IMR-90 (cell line): ENCODE data around the gene C16orf87. TPM values are rescaled to one million over a fixed set of nuclear protein-coding genes. Genes with fewer than 3 reads are reported as not detected.

Experiments
- ATAC-seq: fragments of 200-7000 bp; cut with Tn5 transposase; 2 replicates; pipeline ENCODE4 v1.9.1; 2020; ENCODE audit warnings: low read depth, mild to moderate bottlenecking, moderate library complexity
- BruUV-seq: library from RNA; stranded (reverse); fragments of 400-500 nt; replicated peaks from 2 replicates; lab custom pipeline; 2021; lab: Mats Ljungman, UMichigan
- CTCF ChIA-PET: fragments of 300-600 bp; formaldehyde crosslinking; extraction: SDS; loops from one replicate; lab custom pipeline; 2021; ENCODE audit warnings: antibody characterized with exemption; lab: Yijun Ruan, JAX
- POLR2A ChIA-PET: fragments of 300-600 bp; sonication (Branson Sonifier 250); formaldehyde crosslinking; loops from one replicate; lab custom pipeline; 2022; ENCODE audit warnings: antibody characterized with exemption; ENCODE audit not compliant: unreplicated experiment; lab: Charles Lee
- DNase-seq: peaks from one replicate; pipeline ENCODE4 v3.0.0; 2013
- H2AFZ ChIP-seq: replicated peaks from 2 replicates; pipeline ENCODE3; 2013; ENCODE audit warnings: low read length, mild to moderate bottlenecking; ENCODE audit not compliant: poor library complexity
- H2AK5ac ChIP-seq: 2 replicates; pipeline ENCODE4 v1.6.1; 2013; ENCODE audit warnings: low read depth, low read length, inconsistent platforms
- H2AK9ac ChIP-seq: replicated peaks from 2 replicates; pipeline ENCODE3; 2013; ENCODE audit warnings: mild to moderate bottlenecking, low read depth, low read length, moderate library complexity; ENCODE audit not compliant: poor library complexity
- H2BK120ac ChIP-seq: 2 replicates; pipeline ENCODE4 v1.6.1; 2013; ENCODE audit warnings: low read depth, low read length, inconsistent platforms
- H2BK15ac ChIP-seq: 3 replicates; pipeline ENCODE4 v1.6.1; 2013; ENCODE audit warnings: low read depth, low read length, inconsistent platforms
- H2BK20ac ChIP-seq: 2 replicates; pipeline ENCODE4 v1.6.1; 2013; ENCODE audit warnings: low read depth, mild to moderate bottlenecking, inconsistent platforms, low read length, moderate library complexity
- H2BK5ac ChIP-seq: 2 replicates; pipeline ENCODE4 v1.6.1; 2013; ENCODE audit warnings: mild to moderate bottlenecking, low read depth, low read length, inconsistent platforms; ENCODE audit not compliant: poor library complexity, severe bottlenecking
- H3K14ac ChIP-seq: replicated peaks from 2 replicates; pipeline ENCODE4 v1.6.1; 2013; ENCODE audit warnings: low read depth, low read length, inconsistent platforms
- H3K18ac ChIP-seq: 2 replicates; pipeline ENCODE4 v1.6.1; 2013; ENCODE audit warnings: low read depth, low read length, control low read depth
- H3K23ac ChIP-seq: 2 replicates; pipeline ENCODE4 v1.6.1; 2013; ENCODE audit warnings: low read depth, low read length, inconsistent platforms
- H3K27ac ChIP-seq: 2 replicates; pipeline ENCODE4 v1.5.1; 2013; ENCODE audit warnings: mild to moderate bottlenecking, control low read depth, low read length; ENCODE audit not compliant: insufficient read depth
- H3K27me3 ChIP-seq: 2 replicates; pipeline ENCODE4 v1.6.1; 2013; ENCODE audit warnings: low read length; ENCODE audit not compliant: control insufficient read depth, insufficient read depth
- H3K36me3 ChIP-seq: 2 replicates; pipeline ENCODE4 v1.6.1; 2013; ENCODE audit warnings: low read length, mixed read lengths; ENCODE audit not compliant: control insufficient read depth, insufficient read depth
- H3K4ac ChIP-seq: 2 replicates; pipeline ENCODE4 v1.6.1; 2013; ENCODE audit warnings: low read depth, low read length, inconsistent platforms
- H3K4me1 ChIP-seq: 2 replicates; pipeline ENCODE4 v1.6.1; 2013; ENCODE audit warnings: low read length, mixed read lengths; ENCODE audit not compliant: control insufficient read depth, insufficient read depth
- H3K4me2 ChIP-seq: 2 replicates; pipeline ENCODE4 v1.6.1; 2013; ENCODE audit warnings: low read depth, mild to moderate bottlenecking, control low read depth, low read length, moderate library complexity
- H3K4me3 ChIP-seq: 2 replicates; pipeline ENCODE4 v1.5.1; 2013; ENCODE audit warnings: low read depth, mild to moderate bottlenecking, control low read depth, low read length, moderate library complexity; ENCODE audit not compliant: insufficient read depth
- H3K56ac ChIP-seq: 2 replicates; pipeline ENCODE4 v1.6.1; 2013; ENCODE audit warnings: low read length, inconsistent platforms; ENCODE audit not compliant: insufficient read depth; ENCODE audit errors: extremely low read depth
- H3K79me1 ChIP-seq, 2 experiments: 2 replicates each; pipeline ENCODE4 v1.6.1; 2013; ENCODE audit warnings: low read length in 2 of 2, inconsistent platforms in 1 of 2, low read depth in 1 of 2
- H3K9ac ChIP-seq: 2 replicates; pipeline ENCODE4 v1.6.1; 2013; ENCODE audit warnings: low read depth, low read length, control low read depth
- H3K9me1 ChIP-seq: 2 replicates; pipeline ENCODE4 v1.6.1; 2013; ENCODE audit warnings: low read length, inconsistent platforms; ENCODE audit not compliant: insufficient read depth
- H3K9me3 ChIP-seq: 2 replicates; pipeline ENCODE4 v1.6.1; 2013; ENCODE audit warnings: low read length; ENCODE audit not compliant: control insufficient read depth, insufficient read depth
- H4K20me1 ChIP-seq: 2 replicates; pipeline ENCODE4 v1.6.1; 2013; ENCODE audit warnings: low read length, inconsistent platforms; ENCODE audit not compliant: insufficient read depth
- H4K5ac ChIP-seq: 2 replicates; pipeline ENCODE4 v1.6.1; 2013; ENCODE audit warnings: mild to moderate bottlenecking, low read depth, low read length, control low read depth
- H4K8ac ChIP-seq, 2 experiments: 2 replicates each; pipeline ENCODE4 v1.6.1; 2013; ENCODE audit warnings: low read depth in 2 of 2, low read length in 2 of 2, control low read depth in 1 of 2, inconsistent platforms in 1 of 2
- H4K91ac ChIP-seq: 2 replicates; pipeline ENCODE4 v1.6.1; 2013; ENCODE audit warnings: low read depth, low read length, inconsistent platforms; ENCODE audit not compliant: insufficient read depth
- BHLHE40 ChIP-seq: fragments of 150-350 bp; IDR thresholded peaks from 2 replicates; pipeline ENCODE4 v1.6.1; 2016; ENCODE audit warnings: mild to moderate bottlenecking, low read depth, low read length
- CEBPB ChIP-seq: IDR thresholded peaks from 2 replicates; pipeline ENCODE4 v1.6.1; 2012; ENCODE audit warnings: low read depth, low read length, improper control_type of control experiment
- CHD1 ChIP-seq: IDR thresholded peaks from 2 replicates; pipeline ENCODE4 v1.6.1; 2012; ENCODE audit warnings: low read depth, low read length, improper control_type of control experiment
- MAFK ChIP-seq: IDR thresholded peaks from 2 replicates; pipeline ENCODE4 v1.6.1; 2012; ENCODE audit warnings: low read depth, low read length, improper control_type of control experiment
- POLR2A ChIP-seq: IDR thresholded peaks from 2 replicates; pipeline ENCODE4 v1.6.1; 2012; ENCODE audit warnings: mild to moderate bottlenecking, low read depth, low read length
- RCOR1 ChIP-seq: IDR thresholded peaks from 2 replicates; pipeline ENCODE4 v1.6.1; 2012; ENCODE audit warnings: mild to moderate bottlenecking, low read length, improper control_type of control experiment; ENCODE audit not compliant: insufficient replicate concordance
- WGBS, 2 experiments: methylation state at CpG; one replicate each; pipeline versions ENCODE4 v1.1.5 to v1.1.7; 2013; ENCODE audit warnings: missing lambda C conversion rate in 2 of 2; ENCODE audit not compliant: insufficient read length in 1 of 2; ENCODE audit errors: extremely low coverage in 2 of 2; 5-methylcytosine and 5-hydroxymethylcytosine counted together
- dilution Hi-C: fragments of 300-500 bp; cut with HindIII; formaldehyde crosslinking; loops from one replicate; pipeline ENCODE4 v1.14.3; 2018; ENCODE audit warnings: low sequenced_read_pairs; ENCODE audit not compliant: unreplicated experiment
- in situ Hi-C: fragments of 300-500 bp; cut with MboI; formaldehyde crosslinking; loops from 3 replicates; pipeline ENCODE4 v1.14.3; 2019; ENCODE audit warnings: low sequenced_read_pairs, inconsistent platforms, mixed read lengths
- intact Hi-C: fragments of 100-400 bp; cut with micrococcal nuclease; formaldehyde crosslinking; loops from 2 replicates; pipeline ENCODE4 v1.10.0; 2022
- polyA plus RNA-seq, 3 experiments: library from polyadenylated mRNA; depleted of rRNA; stranded (reverse); fragments of >200 nt; gene quantifications; 2 replicates each; pipeline ENCODE4 v1.2.3, GENCODE V29; 2012; ENCODE audit warnings: low replicate concordance in 1 of 3
- total RNA-seq: library from RNA; depleted of rRNA; stranded (reverse); fragments of >200 nt; gene quantifications from 2 replicates; pipeline ENCODE4 v1.2.3, GENCODE V29; 2012
- TF ChIP-seq, protein P1 (sequence below): fragments of 150-350 bp; IDR thresholded peaks from 2 replicates; pipeline ENCODE4 v1.6.1; 2016; ENCODE audit warnings: low read depth, mild to moderate bottlenecking, low read length, moderate library complexity, borderline replicate concordance

The C16orf87 gene
- total and polyA plus RNA-seq, 2 of the 4 experiments (the other 2 are of a cell fraction) = 6.3 to 8.1 TPM

DNA sequence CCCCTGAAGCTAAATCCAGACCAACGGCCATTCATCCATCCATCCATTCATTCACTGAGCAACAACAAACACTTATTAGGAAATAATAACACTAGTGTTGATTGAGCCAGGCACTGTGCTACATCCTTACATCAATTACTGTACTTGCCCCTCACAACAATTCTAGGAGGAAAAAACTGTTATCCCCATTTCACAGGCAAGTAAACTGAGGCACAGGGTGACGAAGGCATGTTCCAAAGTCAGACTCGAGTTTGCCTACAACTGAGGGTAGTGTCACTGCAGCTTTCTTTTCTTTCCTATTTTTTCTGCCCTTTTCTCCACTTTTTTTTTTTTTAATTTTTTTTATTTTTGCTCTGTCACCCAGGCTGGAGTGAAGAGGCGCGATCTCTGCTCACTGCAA is 71.7 kb downstream of the C16orf87 start:
- Histone ChIP-seq H4K91ac (no peak overlapping the region), H3K56ac (no peak overlapping the region), H2AK9ac (no peak overlapping the region), H3K9ac (no peak overlapping the region), H3K79me1 (no peaks in the 10 kb centered on the region), H3K27me3 (peaks cover 5% of the 10 kb centered on the region; the same call in 1 of the 2 replicates), H2BK5ac (no peak overlapping the region), H4K5ac (no peak overlapping the region), H3K4me1 (peaks cover 12% of the 10 kb centered on the region; the same call in 1 of the 2 replicates), H4K20me1 (no peaks in the 10 kb centered on the region), H2AK5ac (no peak overlapping the region), H3K4me2 (no peak overlapping the region), H3K27ac (no peak overlapping the region), H2AFZ (no peak overlapping the region), H3K9me3 (no peaks in the 10 kb centered on the region), H3K23ac (no peak overlapping the region), H3K4me3 (no peak overlapping the region), H2BK20ac (no peak overlapping the region), H3K14ac (no peak overlapping the region), H2BK15ac (no peak overlapping the region), H3K18ac (no peak overlapping the region), H3K36me3 (no peaks in the 10 kb centered on the region), H3K4ac (no peak overlapping the region), H3K9me1 (peaks cover 3% of the 10 kb centered on the region; the same call in 1 of the 2 replicates), H4K8ac (no peak overlapping the region), H2BK120ac (no peak overlapping the region)
- TF ChIP-seq CHD1 (no peak), RCOR1 (no peak), MAFK (no peak), BHLHE40 (no peak), POLR2A (no peak), CEBPB (no peak)
- TF ChIP-seq, protein P1, sequence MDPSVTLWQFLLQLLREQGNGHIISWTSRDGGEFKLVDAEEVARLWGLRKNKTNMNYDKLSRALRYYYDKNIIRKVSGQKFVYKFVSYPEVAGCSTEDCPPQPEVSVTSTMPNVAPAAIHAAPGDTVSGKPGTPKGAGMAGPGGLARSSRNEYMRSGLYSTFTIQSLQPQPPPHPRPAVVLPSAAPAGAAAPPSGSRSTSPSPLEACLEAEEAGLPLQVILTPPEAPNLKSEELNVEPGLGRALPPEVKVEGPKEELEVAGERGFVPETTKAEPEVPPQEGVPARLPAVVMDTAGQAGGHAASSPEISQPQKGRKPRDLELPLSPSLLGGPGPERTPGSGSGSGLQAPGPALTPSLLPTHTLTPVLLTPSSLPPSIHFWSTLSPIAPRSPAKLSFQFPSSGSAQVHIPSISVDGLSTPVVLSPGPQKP = no peak
- in situ Hi-C loops = no loop called here
- no peak for DNase-seq
- 80% methylated on average over 1 of the region's 5 CpGs; no CpG with 5 or more reads in 1 of the 2 experiments for WGBS, 2 experiments
- intact Hi-C loops = no loop called here
- BruUV-seq = no TSS peak
- CTCF ChIA-PET = interaction anchor here (0.6 kb wide), 1 partner anchor 18 kb away, joined by 3 read pairs; no protein-coding TSS in a partner anchor
- ATAC-seq = no peak
- POLR2A ChIA-PET = no interaction called here
- dilution Hi-C loops = no loop called here
